Activated CD8-positive, alpha-beta memory T cell treated with anti-CD3 and anti-CD28 coated beads for 48 hours (primary cell): ENCODE results near the gene MPC1.
"Not testable (repeated sequence)": the region's sequence is repeated elsewhere in the genome, so short reads cannot be mapped to it uniquely, and the experiment has no call there.

Experiments
- DNase-seq, 3 experiments: peaks; one replicate each; pipeline ENCODE4 v3.0.0-alpha.2; 2020; ENCODE audit warnings: low read depth in 2 of 3, low spot score in 2 of 3

MPC1 gene

GRCh38 chr6:166382500-166382932 is 224 bp downstream of the MPC1 start:
- DNase-seq: no peak

GRCh38 chr6:166381733-166382499 is 824 bp downstream of the MPC1 start:
- peak; percentile 40 to 56 (median 56) for DNase-seq

- no peak for DNase-seq
Observed at GRCh38 chr6:166381381-166381732, 1.4 kb downstream of the MPC1 start.

- DNase-seq: no peak
Observed at GRCh38 chr6:166379800-166380199, 2.9 kb downstream of the MPC1 start.

- DNase-seq: no peak
Observed at GRCh38 chr6:166379103-166379586, 3.6 kb downstream of the MPC1 start.

- DNase-seq: no peak
Observed at GRCh38 chr6:166377721-166378120, 5.0 kb downstream of the MPC1 start.

- DNase-seq: no peak
Observed at GRCh38 chr6:166375013-166375412, 7.7 kb downstream of the MPC1 start.

GRCh38 chr6:166370489-166370888 is 12.3 kb downstream of the MPC1 start:
- no peak for DNase-seq

GRCh38 chr6:166369782-166370181 is 13.0 kb downstream of the MPC1 start:
- DNase-seq: no peak

- DNase-seq: no peak
Observed at GRCh38 chr6:166366921-166367320, 15.8 kb downstream of the MPC1 start.

GRCh38 chr6:166365806-166366205 is 16.9 kb downstream of the MPC1 start:
- DNase-seq: no peak

- DNase-seq: no peak
Observed at GRCh38 chr6:166365221-166365620, 17.5 kb downstream of the MPC1 start.

GRCh38 chr6:166364456-166364855 is 18.3 kb downstream of the MPC1 start:
- no peak for DNase-seq

- DNase-seq: not testable (repeated sequence)
Observed at GRCh38 chr6:166362427-166362826, 20.3 kb downstream of the MPC1 start.

GRCh38 chr6:166361077-166361429 is 21.7 kb downstream of the MPC1 start:
- DNase-seq: no peak

GRCh38 chr6:166360243-166361076 is 22.3 kb downstream of the MPC1 start:
- DNase-seq: no peak

GRCh38 chr6:166355552-166355951 is 27.2 kb downstream of the MPC1 start:
- DNase-seq: no peak

GRCh38 chr6:166354965-166355364 is 27.8 kb downstream of the MPC1 start:
- DNase-seq: no peak

- no peak for DNase-seq
Observed at GRCh38 chr6:166354143-166354542, 28.6 kb downstream of the MPC1 start.

GRCh38 chr6:166353507-166353906 is 29.2 kb downstream of the MPC1 start:
- no peak for DNase-seq

- no peak for DNase-seq
Observed at GRCh38 chr6:166352923-166353322, 29.8 kb downstream of the MPC1 start.

GRCh38 chr6:166351715-166352285 is 30.9 kb downstream of the MPC1 start:
- no peak for DNase-seq
